GM21717 (cell line): Measurements from ENCODE around the gene NT5DC3.

ENCODE experiments used
- ATAC-seq: cut with Tn5 transposase; IDR thresholded peaks from one replicate; pipeline ENCODE4 v1.9.1; 2021; ENCODE audit warnings: mild to moderate bottlenecking, moderate library complexity; ENCODE audit not compliant: unreplicated experiment

The NT5DC3 gene

GRCh38 chr12:103840876-103841689 lies at the start of gene NT5DC3:
TSS of gene NT5DC3 (minus strand) at chr12:103841234. CDS start at chr12:103841156, 78 bp downstream.
- ATAC-seq: peak; percentile 82

DNA sequence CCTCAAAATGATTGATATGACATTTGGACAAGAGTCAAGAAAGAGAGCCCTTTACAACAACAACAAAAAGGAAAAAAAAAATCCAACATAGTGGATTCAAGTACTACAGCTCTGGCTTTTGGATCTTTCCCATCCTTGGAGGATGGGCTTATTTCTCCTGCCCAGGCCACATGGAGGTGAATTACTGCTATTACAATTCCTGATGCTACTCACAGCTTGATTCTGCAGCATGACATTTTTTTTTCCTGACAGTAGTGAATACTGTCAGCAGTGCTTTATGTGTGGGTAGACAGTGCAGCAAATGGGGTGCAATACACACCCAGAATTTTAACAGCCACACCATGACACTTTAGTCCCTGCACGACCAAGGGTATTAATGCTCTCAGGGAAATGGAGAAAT lies 46.7 kb upstream of the NT5DC3 start:
- ATAC-seq: no peak

- no peak for ATAC-seq
Observed at GRCh38 chr12:103886195-103886797, 45.3 kb upstream of the NT5DC3 start.

DNA sequence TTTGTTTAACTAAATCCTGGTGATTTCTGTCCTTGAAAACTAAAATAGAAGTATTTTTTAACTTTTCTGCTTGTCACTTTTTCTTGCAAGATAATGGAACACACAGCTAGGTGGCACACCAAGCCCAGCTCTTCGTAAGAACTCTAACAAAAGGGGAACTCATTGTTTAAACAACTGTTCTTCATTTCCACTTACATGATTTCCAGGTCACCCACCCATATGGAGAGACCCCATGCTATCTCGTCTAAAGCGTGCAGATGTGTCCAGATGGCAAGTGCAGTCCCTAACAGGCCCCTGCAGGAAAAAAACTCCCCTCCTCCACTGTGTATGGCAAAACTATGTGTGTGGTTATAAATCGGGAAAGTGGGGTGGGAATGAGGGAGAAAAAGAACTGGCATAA lies 43.3 kb upstream of the NT5DC3 start:
- ATAC-seq: no peak

DNA sequence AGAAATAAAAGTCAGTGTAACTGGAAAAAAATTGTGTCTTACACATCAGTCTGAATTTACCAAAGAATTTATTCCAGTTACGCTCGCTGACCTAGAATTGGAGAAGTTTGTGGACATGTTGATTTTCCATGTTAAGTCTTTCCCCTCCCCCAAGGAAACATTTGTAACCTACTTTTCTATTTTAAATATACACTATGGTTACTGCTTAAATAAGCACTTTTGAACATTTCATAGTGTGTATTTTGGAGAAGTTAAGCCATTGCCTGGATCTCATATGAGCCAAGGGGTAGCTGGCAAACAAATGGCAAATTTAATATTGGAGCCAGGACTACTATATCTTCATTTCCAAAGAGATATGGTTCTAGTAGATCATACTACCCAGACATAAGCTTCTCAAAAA lies 42.9 kb upstream of the NT5DC3 start:
- no peak for ATAC-seq

GRCh38 chr12:103882861-103883596 lies 42.0 kb upstream of the NT5DC3 start:
- no peak for ATAC-seq

DNA sequence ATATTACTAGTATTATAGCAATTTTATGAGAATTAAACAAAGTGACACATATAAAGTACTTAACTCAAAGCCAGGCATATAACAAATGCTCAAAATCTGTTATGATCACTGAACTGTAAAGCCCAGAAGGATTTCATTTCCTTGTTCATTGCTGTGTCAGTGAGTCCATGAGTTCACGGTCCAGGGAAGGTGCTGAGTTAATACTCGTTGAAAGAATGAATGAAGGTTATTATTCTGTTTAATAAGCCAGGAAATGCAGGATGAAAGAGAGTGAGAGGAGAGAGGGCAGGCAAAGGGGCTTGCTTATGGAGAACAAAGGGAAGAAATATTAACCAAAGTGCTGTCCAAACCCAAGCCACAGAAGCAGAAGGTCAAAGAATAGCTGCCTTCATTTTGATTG lies 40.2 kb upstream of the NT5DC3 start:
- no peak for ATAC-seq

DNA sequence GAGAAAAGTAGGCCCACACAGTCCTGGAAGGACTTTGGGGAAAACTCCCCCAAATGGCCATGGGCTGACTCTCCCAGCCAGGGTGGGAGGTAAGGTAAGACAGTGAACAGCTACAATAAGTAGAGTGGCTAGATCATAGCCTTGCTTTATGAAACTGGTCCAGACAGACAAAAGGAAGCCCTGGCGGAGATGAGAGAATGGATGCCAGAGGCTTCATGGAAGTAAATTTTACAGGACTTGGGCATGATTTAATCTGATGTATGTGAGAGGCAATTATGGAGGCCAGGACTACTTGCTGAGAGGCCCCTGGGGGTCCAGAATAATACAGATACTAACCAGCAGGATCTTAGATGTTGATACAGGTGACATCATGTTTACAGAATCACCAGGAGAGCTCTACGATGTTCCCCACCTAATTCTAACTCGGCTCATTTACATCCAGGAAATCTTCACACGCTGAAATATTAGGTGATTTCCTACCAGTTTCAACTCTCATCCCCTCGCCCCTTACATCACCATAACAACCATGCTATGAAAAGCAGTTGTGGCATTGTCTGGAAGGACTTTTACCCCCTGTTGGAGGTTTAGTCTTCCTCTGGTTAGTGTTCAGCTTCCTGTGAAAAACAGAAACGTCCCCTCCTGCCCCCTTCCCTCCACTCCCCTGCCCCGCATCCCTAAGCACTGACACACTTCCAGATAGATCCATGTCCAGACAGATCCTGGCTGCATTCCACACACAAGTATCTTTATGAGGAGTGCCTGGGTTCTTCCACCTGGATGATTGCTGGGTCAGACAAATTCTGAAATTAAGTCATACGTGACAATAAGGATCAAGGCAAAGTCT lies 39.5 kb upstream of the NT5DC3 start:
- ATAC-seq: no peak

DNA sequence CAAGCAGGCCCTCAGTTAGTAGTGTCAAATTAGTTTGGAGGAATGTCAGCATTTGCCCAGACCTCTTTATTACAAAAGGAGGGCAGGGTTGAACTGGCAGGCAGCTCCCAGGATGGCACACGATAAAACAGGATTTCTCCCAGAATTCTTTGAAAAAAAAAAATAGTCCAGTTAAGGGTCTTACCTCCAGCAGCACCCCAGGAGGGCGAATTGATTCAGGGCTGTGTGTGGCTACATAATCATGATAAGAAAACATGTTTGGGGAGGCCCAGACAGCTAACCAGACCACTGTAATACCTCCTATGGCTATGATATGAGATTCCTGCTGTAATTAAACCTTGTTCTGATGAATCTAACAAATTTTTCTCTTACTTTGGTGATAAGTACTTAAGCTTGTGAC lies 38.8 kb upstream of the NT5DC3 start:
- ATAC-seq: no peak

DNA sequence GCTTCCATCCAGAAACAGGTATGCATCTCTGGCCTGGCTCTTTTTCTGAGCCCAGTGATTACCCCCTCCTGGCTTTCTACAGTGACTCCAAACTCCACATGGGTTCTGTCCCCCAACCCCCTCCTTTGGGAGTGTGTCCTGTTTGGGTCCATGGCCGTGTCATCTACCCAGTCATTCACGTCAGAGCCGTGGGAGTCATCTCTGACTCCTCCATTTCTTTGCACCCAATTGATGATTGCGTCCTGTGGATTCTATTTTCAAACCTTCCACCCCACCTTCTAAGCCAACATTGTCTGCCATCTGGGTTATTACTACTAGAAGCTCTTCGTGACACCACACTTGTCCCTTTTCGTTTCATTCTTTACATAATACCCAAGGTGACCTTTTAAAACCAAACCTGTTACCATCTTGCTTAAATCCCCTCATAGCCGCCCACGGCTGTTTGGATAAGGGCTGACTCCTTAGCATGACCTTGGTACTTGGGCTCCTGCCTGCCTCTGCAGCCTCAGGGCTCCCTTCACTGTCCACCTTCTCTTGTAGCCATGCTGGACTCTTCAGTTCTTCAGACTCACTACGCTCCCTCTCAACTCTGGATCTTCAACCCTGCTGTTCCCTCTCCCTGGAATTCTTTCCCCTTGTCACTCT lies 38.1 kb upstream of the NT5DC3 start:
- no peak for ATAC-seq

DNA sequence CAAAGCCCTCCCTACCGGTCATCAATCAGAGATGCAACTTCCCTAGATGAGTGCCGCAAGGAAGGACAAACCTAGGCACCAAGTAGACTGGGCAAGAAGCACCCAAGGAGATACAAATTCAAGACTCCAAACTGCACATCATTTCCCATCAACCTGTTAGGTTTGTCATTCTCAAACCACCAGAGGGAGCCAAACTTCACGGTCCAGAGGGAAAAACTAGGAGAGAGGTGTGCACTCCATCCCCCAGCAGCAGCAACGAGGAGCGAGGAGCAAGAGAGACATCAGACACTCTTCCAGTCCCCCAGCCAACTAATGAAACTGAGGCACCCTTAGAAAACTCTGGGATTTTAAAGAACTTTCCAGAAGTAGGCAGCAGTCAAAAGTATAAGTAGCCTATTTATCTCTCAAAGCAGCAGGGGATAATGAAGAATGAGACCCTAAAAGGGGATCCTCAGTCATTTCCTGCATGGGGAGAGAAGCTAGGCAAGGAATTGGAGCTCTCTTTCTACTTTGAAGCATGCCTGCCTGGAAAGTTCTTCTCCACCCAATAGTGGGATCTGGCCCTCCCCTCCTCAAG lies 37.0 kb upstream of the NT5DC3 start:
- peak; percentile 47 for ATAC-seq

- no peak for ATAC-seq
Observed at GRCh38 chr12:103877288-103877687, 36.3 kb upstream of the NT5DC3 start.

DNA sequence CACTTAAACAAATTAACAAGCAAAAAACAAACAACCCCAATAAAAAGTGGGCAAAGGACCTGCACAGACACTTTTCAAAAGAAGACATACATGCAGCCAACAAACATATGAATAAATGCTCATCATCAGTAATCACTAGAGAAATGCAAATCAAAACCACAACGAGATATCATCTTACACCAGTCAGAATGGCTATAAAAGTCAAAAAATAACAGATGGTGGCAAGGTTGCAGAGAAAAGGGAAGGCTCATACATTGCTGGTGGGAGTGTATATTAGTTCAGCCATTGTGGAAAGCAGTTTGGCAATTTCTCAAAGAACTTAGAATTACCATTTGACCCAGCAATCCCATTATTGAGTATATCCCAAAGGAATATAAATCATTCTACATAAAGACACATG lies 34.6 kb upstream of the NT5DC3 start:
- ATAC-seq: no peak

DNA sequence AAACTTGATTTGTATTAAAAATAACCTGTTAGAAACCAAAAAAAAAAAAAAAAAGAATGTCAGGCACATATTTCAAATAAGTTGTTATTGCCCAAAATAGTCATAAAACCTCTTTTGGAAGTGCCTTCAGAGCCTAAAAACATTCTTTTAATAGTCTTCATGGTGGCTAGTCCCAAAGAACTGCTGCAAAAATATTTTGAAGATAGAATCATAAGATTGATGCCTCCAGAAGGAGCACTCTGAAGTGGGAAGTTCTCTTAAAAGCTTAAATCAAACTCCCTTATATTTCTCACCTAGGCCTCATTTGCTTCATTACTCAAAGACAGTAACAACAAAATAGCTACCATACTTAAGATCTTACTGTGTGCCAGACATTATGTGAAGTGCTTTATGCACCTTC lies 27.2 kb upstream of the NT5DC3 start:
- no peak for ATAC-seq

GRCh38 chr12:103865151-103865730 lies 24.2 kb upstream of the NT5DC3 start:
- no peak for ATAC-seq

DNA sequence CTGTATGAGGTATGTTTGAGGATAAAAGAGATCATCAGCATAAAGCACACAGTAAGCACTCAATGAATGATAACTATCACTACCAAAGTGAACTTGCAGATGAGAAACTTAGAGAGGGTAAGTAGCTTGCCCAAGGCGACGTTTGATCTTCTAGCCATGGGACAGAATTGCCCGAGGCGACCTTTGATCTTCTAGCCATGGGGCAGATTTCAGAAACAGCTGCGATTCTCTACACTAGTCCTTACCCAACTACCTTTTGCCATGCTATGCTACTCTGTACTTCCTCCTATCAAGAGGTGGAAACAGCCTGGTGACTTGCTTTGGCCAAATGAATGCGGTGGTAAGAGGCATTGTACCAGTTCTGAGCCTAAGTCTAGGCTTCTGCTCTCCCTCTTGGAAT lies 23.7 kb upstream of the NT5DC3 start:
- no peak for ATAC-seq

- no peak for ATAC-seq
Observed at GRCh38 chr12:103858953-103859601, 18.0 kb upstream of the NT5DC3 start.

- ATAC-seq: no peak
Observed at GRCh38 chr12:103858335-103858734, 17.3 kb upstream of the NT5DC3 start.

DNA sequence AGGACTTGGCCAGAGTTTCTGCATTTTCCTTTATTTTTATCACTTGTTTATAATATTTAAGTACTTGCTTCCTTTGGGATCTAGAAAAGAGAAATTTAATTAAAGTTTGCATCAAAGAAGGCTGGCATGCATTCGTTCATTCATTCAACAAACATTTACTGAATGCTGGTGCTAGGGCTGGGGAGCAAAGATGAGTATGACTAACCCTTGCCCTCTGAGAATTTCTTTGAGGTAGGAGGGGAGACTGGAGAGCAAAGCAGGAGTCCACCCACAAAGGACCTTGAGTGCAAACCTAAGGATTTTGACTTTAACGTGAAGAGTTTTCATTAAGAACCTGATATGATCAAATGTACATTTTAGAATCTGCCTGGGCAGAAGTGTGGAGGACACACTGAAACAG lies 16.1 kb upstream of the NT5DC3 start:
- no peak for ATAC-seq
